ENCODE measurements around the gene RIC8A. TPM values are rescaled to one million over a fixed set of nuclear protein-coding genes. Genes with fewer than 3 reads are reported as not detected.

RIC8A gene
- total and polyA plus RNA-seq, 2 of the 13 experiments (the other 11 are each of a cell fraction or from before 2014, with no cell fraction given), result 62.1 to 63.8 TPM

DNA sequence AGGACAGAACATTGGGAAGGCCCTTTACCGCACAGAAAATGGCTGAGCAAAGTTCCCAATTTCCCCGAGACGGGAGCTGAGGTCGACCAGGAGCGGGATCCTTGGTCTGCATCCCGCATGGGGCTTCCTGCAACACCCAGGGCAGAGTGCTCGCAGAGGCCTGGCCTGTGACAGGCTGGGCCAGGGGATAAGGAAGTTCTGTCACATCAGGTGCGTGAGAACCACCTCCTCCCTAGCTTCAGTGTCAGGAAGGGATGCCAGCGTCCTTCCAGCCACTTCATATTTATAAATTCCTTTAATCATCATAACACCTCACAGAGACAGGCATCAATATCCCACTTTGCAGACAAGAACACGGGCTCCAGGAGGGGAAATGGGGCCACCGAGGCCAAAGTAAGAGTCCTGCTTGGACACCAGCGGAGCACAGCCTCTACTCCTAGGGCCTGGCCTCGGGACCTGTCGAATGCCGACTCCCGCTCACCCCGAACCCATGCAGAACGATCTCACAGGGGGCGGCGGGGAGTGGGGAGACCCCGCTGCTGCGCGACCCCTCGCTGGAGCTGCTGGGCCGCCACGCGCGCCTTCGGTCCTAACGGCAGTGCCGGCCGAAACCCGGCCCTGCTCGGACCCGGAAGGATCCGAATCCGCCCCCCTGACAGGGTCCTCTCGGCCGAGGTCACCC is 841 bp upstream of the RIC8A start (continued):
- TF ChIP-seq ZNF709 (CRISPR knock-in tag; IDR thresholded peaks at IDR 0.05) (0 out of 2 replicates have a peak, but pooled peaks have one; percentile 73), ZNF446 (CRISPR knock-in tag; IDR thresholded peaks at IDR 0.05) (peak; percentile 85; the same call in 1 of the 2 replicates), BATF2 (CRISPR knock-in tag; IDR thresholded peaks at IDR 0.05) (no peak), ZNF230 (CRISPR knock-in tag; IDR thresholded peaks at IDR 0.05) (no peak), ZNF510 (CRISPR knock-in tag; IDR thresholded peaks at IDR 0.05; ENCODE audit: low read depth) (no peak), RNF2 (conservative IDR thresholded peaks at IDR 0.05; ENCODE audit: low read depth) (0 out of 2 replicates have a peak, but pooled peaks have one; percentile 25), AGO2 (optimal IDR thresholded peaks at IDR 0.05; ENCODE audit: low read depth, low read length) (peak; percentile 57), HNF1A (IDR thresholded peaks at IDR 0.05; ENCODE audit: low read depth) (no peak), HNF1A (CRISPR knock-in tag; IDR thresholded peaks at IDR 0.05; ENCODE audit: borderline replicate concordance) (no peak), ZNF136 (CRISPR knock-in tag; IDR thresholded peaks at IDR 0.05; ENCODE audit: low read depth) (no peak), HES4 (CRISPR knock-in tag; IDR thresholded peaks at IDR 0.05; ENCODE audit: borderline replicate concordance) (0 out of 2 replicates have a peak, but pooled peaks have one; percentile 62), ZNF670 (CRISPR knock-in tag; IDR thresholded peaks at IDR 0.05; ENCODE audit: borderline replicate concordance) (peak; percentile 62; the same call in 1 of the 2 replicates), AFF4 (CRISPR knock-in tag; IDR thresholded peaks at IDR 0.05) (peak; percentile 61; the same call in 1 of the 2 replicates), RBM39 (IDR thresholded peaks at IDR 0.05; ENCODE audit: low read depth, low read length, poor library complexity, severe bottlenecking) (peak; percentile 45), HIVEP1 (CRISPR knock-in tag; IDR thresholded peaks at IDR 0.05) (peak; percentile 64), ZNF30 (CRISPR knock-in tag; IDR thresholded peaks at IDR 0.05) (0 out of 2 replicates have a peak, but pooled peaks have one; percentile 48), ZNF790 (CRISPR knock-in tag; IDR thresholded peaks at IDR 0.05; ENCODE audit: borderline replicate concordance) (0 out of 2 replicates have a peak, but pooled peaks have one; percentile 43)
